ENCODE results near the gene TAF5L. TPM values are rescaled to one million over a fixed set of nuclear protein-coding genes. Genes with fewer than 3 reads are reported as not detected.

Gene TAF5L
- total and polyA plus RNA-seq, 2 of the 8 experiments (the other 6 are each of a cell fraction or from before 2014, with no cell fraction given), result 17.7 to 23.3 TPM

GRCh38 chr1:229650045-229650444 is 24.1 kb upstream of the TAF5L start (continued):
- TF ChIP-seq USF2 (IDR thresholded peaks at IDR 0.05; ENCODE audit: low read length), result no peak
- no peak for TF ChIP-seq EZH2 (IDR thresholded peaks at IDR 0.05; ENCODE audit: low read depth, low read length, severe bottlenecking)
- TF ChIP-seq SIN3A (conservative IDR thresholded peaks at IDR 0.05 in 1 of 2, IDR thresholded peaks at IDR 0.05 in 1 of 2; ENCODE audit: low read depth in 1 of 2, low read length in 2 of 2), result no peak
- no peak for TF ChIP-seq SRF (IDR thresholded peaks at IDR 0.05; ENCODE audit: low read depth, low read length)
